ENCODE measurements around the gene LMNB1. TPM values are rescaled to one million over a fixed set of nuclear protein-coding genes. Genes with fewer than 3 reads are reported as not detected.
"Not testable (repeated sequence)": the region's sequence is repeated elsewhere in the genome, so short reads cannot be mapped to it uniquely, and the experiment has no call there.

The LMNB1 gene
- total RNA-seq, 1 experiment from 2014 or later: 211 TPM

DNA sequence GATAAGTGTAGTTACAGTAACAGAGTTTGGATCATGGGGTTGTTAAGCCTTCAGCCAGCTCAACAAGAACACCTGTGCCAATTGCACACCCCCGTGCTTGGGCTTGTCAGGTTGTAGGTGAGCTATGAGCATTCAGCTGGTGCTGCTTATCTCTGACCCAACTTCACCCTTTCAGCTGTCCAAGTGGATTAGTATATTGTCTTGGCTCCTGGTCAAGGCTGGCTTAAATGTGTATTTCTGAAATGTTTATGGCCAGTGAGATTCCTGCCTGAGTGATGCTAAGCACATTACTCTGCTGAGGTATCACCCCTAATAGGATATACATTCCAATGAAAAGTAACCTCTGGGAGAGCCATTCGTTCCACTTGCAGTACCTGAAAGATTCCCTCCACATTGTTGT, 44.2 kb upstream of the LMNB1 start:
- no peak overlapping the region for H4K8ac ChIP-seq (replicated peaks; ENCODE audit: insufficient read length, low read depth, low read length)
- DNase-seq: no peak
- H3K4me2 ChIP-seq (ENCODE audit: insufficient read depth, insufficient read length, low read length): no peak overlapping the region
- peak overlapping the region in 1 of 3 experiments; percentile 44; a peak in 1 of 7 replicates for H3K27ac Mint-ChIP-seq
- no peak overlapping the region for H3K18ac ChIP-seq (ENCODE audit: insufficient read length, low read depth, low read length)
- no peak overlapping the region for H4K5ac ChIP-seq (ENCODE audit: insufficient read length, low read depth, low read length)
- no peaks in the 10 kb centered on the region for H3K27me3 ChIP-seq (ENCODE audit: insufficient read depth, low read length)
- H2BK20ac ChIP-seq (ENCODE audit: low read depth, low read length, poor library complexity, severe bottlenecking): no peak overlapping the region
- H3K9me3 ChIP-seq (ENCODE audit: control insufficient read depth, low read depth, low read length): no peaks in the 10 kb centered on the region
- H3K27ac ChIP-seq (ENCODE audit: insufficient read length, low read depth, low read length): no peak overlapping the region
- no peak overlapping the region for H2BK15ac ChIP-seq (ENCODE audit: low read depth, low read length)
- TF ChIP-seq, protein P1, sequence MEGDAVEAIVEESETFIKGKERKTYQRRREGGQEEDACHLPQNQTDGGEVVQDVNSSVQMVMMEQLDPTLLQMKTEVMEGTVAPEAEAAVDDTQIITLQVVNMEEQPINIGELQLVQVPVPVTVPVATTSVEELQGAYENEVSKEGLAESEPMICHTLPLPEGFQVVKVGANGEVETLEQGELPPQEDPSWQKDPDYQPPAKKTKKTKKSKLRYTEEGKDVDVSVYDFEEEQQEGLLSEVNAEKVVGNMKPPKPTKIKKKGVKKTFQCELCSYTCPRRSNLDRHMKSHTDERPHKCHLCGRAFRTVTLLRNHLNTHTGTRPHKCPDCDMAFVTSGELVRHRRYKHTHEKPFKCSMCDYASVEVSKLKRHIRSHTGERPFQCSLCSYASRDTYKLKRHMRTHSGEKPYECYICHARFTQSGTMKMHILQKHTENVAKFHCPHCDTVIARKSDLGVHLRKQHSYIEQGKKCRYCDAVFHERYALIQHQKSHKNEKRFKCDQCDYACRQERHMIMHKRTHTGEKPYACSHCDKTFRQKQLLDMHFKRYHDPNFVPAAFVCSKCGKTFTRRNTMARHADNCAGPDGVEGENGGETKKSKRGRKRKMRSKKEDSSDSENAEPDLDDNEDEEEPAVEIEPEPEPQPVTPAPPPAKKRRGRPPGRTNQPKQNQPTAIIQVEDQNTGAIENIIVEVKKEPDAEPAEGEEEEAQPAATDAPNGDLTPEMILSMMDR (conservative IDR thresholded peaks at IDR 0.05): no peak
- H2BK5ac ChIP-seq (ENCODE audit: insufficient read length, low read length): no peak overlapping the region
- no peaks in the 10 kb centered on the region for H3K79me1 ChIP-seq (ENCODE audit: insufficient read depth, low read depth, low read length, poor library complexity, severe bottlenecking)
- no peak overlapping the region for H3K4me3 Mint-ChIP-seq
- peaks cover 4 to 6% of the 10 kb centered on the region in 2 experiments for H3K4me1 Mint-ChIP-seq
- WGBS (ENCODE audit: extremely low coverage, insufficient read length, low lambda C conversion rate): no CpG with 5 or more reads among the region's 2 CpGs
- H3K4me1 ChIP-seq (ENCODE audit: insufficient read depth, low read length): no peaks in the 10 kb centered on the region
- H3K9ac ChIP-seq (ENCODE audit: extremely low read depth, insufficient read length, low read length): no peak overlapping the region
- no peak overlapping the region for H3T11ph ChIP-seq (ENCODE audit: low read length)
- H3K14ac ChIP-seq (ENCODE audit: insufficient read depth, low read length): no peak overlapping the region
- no peak overlapping the region for H3K23ac ChIP-seq (ENCODE audit: insufficient read length, low read depth, low read length)
- H3K9me3 Mint-ChIP-seq: no peaks in the 10 kb centered on the region
- H3K27me3 Mint-ChIP-seq (ENCODE audit: low read depth): no peaks in the 10 kb centered on the region
- no peak overlapping the region for H2BK12ac ChIP-seq (ENCODE audit: insufficient read length, low read depth, low read length)
- H2AK5ac ChIP-seq (ENCODE audit: insufficient read length, low read length): no peak overlapping the region
- no peaks in the 10 kb centered on the region for H3K79me2 ChIP-seq (ENCODE audit: insufficient read depth, low read length)
- no peak overlapping the region for H2AFZ ChIP-seq (ENCODE audit: low read length)
- H3K4ac ChIP-seq (ENCODE audit: low read depth, low read length): no peak overlapping the region
- H4K91ac ChIP-seq (ENCODE audit: insufficient read length, low read depth, low read length): no peak overlapping the region
- H2BK120ac ChIP-seq (ENCODE audit: low read depth, low read length, poor library complexity, severe bottlenecking): no peak overlapping the region
- no peaks in the 10 kb centered on the region for H4K20me1 ChIP-seq (ENCODE audit: control insufficient read depth, insufficient read depth, insufficient read length)
- no peak overlapping the region for H3K56ac ChIP-seq (ENCODE audit: insufficient read length, low read depth, low read length)
- H3K36me3 Mint-ChIP-seq (ENCODE audit: insufficient read depth in 1 of 3, low read depth in 3 of 3): no peaks in the 10 kb centered on the region
- H3K23me2 ChIP-seq (ENCODE audit: insufficient read length, low read depth, low read length, poor library complexity, severe bottlenecking): no peaks in the 10 kb centered on the region

DNA sequence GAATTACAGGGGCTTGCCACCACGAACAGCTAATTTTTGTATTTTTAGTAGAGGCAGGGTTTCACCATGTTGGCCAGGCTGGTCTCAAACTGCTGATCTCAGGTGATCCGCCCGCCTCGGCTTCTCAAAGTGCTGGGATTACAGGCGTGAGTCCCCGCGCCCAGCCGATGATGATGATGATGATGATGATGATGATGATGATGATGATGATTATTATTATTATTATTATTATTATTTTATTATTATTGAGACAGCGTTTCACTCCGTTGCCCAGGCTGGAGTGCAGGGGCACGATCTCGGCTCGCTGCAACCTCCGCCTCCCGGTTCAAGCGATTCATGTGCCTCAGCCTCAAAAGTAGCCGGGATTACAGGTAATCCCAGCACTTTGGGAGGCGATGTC, 42.4 kb upstream of the LMNB1 start:
- not testable (repeated sequence) for H2BK5ac ChIP-seq (ENCODE audit: insufficient read length, low read length); H3K27ac ChIP-seq (ENCODE audit: insufficient read length, low read depth, low read length); H4K8ac ChIP-seq (replicated peaks; ENCODE audit: insufficient read length, low read depth, low read length); H2AK5ac ChIP-seq (ENCODE audit: insufficient read length, low read length); H3K4me1 Mint-ChIP-seq; H3K79me1 ChIP-seq (ENCODE audit: insufficient read depth, low read depth, low read length, poor library complexity, severe bottlenecking); H3K14ac ChIP-seq (ENCODE audit: insufficient read depth, low read length); H3K9ac ChIP-seq (ENCODE audit: extremely low read depth, insufficient read length, low read length); H3K27ac Mint-ChIP-seq; H3K18ac ChIP-seq (ENCODE audit: insufficient read length, low read depth, low read length); H3K56ac ChIP-seq (ENCODE audit: insufficient read length, low read depth, low read length); H2BK120ac ChIP-seq (ENCODE audit: low read depth, low read length, poor library complexity, severe bottlenecking); H2BK12ac ChIP-seq (ENCODE audit: insufficient read length, low read depth, low read length); H2BK15ac ChIP-seq (ENCODE audit: low read depth, low read length); H3K9me3 Mint-ChIP-seq; H3K23me2 ChIP-seq (ENCODE audit: insufficient read length, low read depth, low read length, poor library complexity, severe bottlenecking); H2BK20ac ChIP-seq (ENCODE audit: low read depth, low read length, poor library complexity, severe bottlenecking); H3K79me2 ChIP-seq (ENCODE audit: insufficient read depth, low read length); H4K91ac ChIP-seq (ENCODE audit: insufficient read length, low read depth, low read length); H3K27me3 Mint-ChIP-seq (ENCODE audit: low read depth); H3K23ac ChIP-seq (ENCODE audit: insufficient read length, low read depth, low read length); H2AFZ ChIP-seq (ENCODE audit: low read length); H3K4me2 ChIP-seq (ENCODE audit: insufficient read depth, insufficient read length, low read length); H3K9me3 ChIP-seq (ENCODE audit: control insufficient read depth, low read depth, low read length); H4K5ac ChIP-seq (ENCODE audit: insufficient read length, low read depth, low read length); H3K4me3 Mint-ChIP-seq; H3T11ph ChIP-seq (ENCODE audit: low read length); H3K4me1 ChIP-seq (ENCODE audit: insufficient read depth, low read length); H3K36me3 Mint-ChIP-seq (ENCODE audit: insufficient read depth in 1 of 3, low read depth in 3 of 3); DNase-seq; H3K4ac ChIP-seq (ENCODE audit: low read depth, low read length); H3K27me3 ChIP-seq (ENCODE audit: insufficient read depth, low read length); H4K20me1 ChIP-seq (ENCODE audit: control insufficient read depth, insufficient read depth, insufficient read length)
- no CpG with 5 or more reads among the region's 18 CpGs for WGBS (ENCODE audit: extremely low coverage, insufficient read length, low lambda C conversion rate)

All from H9 (cell line).